Activated gamma-delta T cell treated with Interleukin-2 at 50 U/mL for 16 hours (primary cell): ENCODE measurements around the gene FCHSD2.

Experiments
- DNase-seq: peaks from one replicate; pipeline ENCODE4 v3.0.0-alpha.2; 2020

The FCHSD2 gene

DNA sequence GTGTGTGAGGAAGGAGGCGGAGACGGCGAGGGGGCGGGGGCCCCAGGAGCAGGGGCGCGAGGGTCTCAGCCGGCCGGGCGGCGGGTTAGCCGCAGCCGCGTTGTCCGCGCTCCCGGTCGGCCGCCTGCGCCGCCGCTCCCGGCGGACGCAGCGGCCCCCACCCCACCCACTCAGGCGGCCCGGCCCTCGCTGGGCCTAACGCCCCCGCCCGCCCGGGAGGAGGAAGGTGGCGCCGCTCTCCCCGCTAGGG, at the start of gene FCHSD2:
TSS of gene FCHSD2 (minus strand) at position 191 of the 250 bp plus-strand sequence. CDS start 441 bp downstream, outside the sequence.
- no peak for DNase-seq

- DNase-seq: no peak
These were observed 49.0 kb upstream of the FCHSD2 start for GRCh38 chr11:73191151-73191550.

- DNase-seq: no peak
These were observed 48.4 kb upstream of the FCHSD2 start for GRCh38 chr11:73190557-73190885.

- no peak for DNase-seq
These were observed 47.8 kb upstream of the FCHSD2 start for GRCh38 chr11:73189723-73190556.

DNA sequence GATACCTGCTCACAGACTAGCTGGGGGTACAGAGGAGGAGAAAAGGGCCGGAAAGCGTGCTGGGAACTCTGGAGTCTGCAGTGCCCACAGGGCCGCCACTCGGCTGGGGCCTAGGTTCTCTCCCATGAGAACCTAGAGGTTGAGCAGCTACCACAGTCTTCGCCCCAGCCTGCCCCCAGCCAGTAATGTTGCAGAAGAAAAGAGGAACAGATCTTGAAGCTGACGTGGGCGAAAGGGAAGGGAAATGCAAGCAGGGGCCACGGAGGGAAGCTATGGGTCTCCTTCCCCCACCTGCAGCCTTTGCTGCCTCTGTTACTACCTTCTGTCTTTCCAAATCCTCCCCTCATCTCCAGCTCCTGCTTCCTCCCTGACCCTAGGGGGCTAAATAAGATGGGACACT, 47.2 kb upstream of the FCHSD2 start:
- DNase-seq: no peak

- DNase-seq: no peak
These were observed 46.2 kb upstream of the FCHSD2 start for GRCh38 chr11:73188301-73188700.

DNA sequence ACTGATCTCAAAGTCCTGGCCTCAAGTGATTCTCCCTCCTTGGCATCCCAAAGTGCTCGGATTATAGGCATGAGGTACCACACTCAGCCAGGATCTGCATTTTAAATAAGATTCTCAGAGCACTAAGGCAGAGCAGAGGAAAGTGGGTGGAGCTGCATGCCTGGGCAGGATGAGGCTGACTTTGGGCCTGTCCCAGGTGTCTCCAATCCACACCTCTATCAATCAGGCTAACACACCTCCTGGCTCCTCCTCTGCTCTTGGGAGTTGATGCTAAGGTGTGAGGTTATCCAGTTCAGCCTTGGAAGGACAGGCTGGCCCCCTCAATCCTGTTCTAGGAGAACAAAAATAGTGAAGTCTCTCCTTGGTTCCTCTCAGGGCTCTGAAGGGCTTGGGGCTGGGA, 45.7 kb upstream of the FCHSD2 start:
- DNase-seq: no peak

DNA sequence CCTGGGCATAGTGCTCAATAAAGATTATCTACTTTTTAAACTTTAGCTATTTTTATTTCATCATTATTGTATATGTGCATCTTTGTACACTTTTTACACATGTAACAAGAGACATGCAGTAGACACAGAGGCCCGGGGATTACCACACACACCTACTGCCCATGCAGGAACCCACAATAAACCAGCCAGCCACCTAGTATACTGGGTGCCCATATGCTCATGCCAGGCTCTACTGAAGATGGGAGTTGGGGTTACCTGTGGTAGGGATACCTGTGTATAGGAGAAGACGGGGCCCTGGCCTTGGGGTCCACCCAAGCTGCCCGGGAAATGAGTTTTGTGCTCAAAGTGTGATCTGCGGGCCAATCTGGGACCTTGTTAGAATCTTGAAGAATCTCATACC, 44.8 kb upstream of the FCHSD2 start:
- no peak for DNase-seq

DNA sequence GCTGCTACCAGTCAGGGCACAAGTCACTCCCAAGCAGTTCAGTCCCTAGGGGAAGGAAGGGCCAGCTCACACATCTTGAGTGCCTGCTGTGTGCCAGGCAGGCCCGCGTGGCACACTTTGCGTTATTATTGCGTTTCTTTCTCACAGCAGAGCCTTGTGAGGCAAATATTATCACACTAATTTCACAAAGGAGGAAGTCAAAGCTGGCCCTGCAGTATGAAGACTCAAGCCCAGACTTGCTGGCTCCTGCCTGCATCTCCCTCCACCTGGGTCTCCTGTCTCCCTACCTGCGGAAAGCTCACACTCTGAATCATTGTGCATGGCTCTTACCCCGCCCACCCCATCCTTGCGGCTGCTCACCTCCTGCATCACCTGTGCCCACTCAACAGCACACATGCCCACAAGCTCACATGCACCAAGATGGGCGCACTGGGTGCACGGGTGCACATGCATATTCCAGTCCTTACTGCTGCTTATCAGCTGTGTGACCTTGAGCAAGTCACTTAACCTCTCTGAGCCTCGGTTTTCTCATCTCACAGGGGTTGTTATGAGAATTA, 44.3 kb upstream of the FCHSD2 start:
- DNase-seq: no peak

- DNase-seq: no peak
These were observed 43.7 kb upstream of the FCHSD2 start for GRCh38 chr11:73185680-73186293.

- DNase-seq: peak; percentile 35
These were observed 43.0 kb upstream of the FCHSD2 start for GRCh38 chr11:73184953-73185671.

- DNase-seq: no peak
These were observed 40.8 kb upstream of the FCHSD2 start for GRCh38 chr11:73182824-73183321.

- DNase-seq: no peak
These were observed 36.6 kb upstream of the FCHSD2 start for GRCh38 chr11:73178681-73179080.

DNA sequence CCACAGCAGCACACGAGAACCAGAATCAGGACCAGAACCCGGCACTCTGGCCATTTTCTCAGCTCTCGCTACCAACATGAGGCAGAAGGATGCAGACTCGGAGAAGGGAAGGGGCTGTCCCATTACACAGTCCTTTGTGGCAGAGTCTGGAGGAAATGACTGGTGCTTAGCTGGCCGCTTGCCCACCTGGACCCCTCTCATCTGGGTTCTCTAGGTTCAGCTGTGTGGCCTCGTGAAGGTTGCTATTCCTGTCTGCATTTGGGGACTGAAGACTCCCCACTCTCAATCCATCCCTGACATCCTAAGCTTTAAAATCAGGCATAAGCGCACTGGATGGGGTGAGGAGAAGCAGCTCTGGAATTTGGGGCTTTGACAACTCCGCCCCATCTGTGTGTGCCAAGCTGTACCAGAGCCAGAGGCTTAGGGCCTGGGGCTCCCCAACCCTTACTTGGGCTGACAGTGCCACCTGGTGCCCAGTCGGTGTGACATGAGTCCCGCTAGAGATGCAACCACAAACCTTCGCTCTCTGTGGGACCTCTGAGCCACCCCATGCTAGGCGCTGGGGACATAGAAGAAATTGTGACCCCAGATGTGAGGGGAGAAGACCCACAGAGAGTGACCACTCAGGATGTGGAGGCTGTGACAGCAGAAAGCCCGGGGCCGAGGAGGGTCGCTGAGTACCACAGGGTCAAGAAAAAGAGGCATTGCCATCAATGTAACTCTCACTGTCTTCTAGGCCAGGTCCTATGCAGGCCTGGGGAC, 35.8 kb upstream of the FCHSD2 start:
- peak; percentile 74 for DNase-seq

DNA sequence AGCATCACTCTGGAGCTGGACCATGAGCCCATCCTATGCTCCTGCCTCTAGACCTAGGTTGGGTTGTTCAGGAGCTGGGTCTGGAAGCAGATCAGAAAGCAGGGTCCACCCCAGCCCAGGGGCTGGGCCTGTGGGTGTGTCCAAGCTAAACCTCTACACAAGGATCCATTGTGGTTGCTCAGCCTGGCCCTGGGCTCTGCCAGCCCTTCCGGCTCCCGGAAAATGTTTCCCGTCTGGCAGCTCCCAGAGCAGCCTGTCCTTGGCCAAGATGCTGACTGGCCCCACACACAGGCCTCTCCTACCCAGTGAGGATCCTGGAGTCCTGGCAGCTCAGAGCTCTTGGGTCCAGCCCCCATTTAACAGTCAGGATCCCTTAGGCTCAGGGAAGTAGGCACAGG, 35.3 kb upstream of the FCHSD2 start:
- no peak for DNase-seq

GRCh38 chr11:73176874-73177155, 34.7 kb upstream of the FCHSD2 start:
- no peak for DNase-seq

DNA sequence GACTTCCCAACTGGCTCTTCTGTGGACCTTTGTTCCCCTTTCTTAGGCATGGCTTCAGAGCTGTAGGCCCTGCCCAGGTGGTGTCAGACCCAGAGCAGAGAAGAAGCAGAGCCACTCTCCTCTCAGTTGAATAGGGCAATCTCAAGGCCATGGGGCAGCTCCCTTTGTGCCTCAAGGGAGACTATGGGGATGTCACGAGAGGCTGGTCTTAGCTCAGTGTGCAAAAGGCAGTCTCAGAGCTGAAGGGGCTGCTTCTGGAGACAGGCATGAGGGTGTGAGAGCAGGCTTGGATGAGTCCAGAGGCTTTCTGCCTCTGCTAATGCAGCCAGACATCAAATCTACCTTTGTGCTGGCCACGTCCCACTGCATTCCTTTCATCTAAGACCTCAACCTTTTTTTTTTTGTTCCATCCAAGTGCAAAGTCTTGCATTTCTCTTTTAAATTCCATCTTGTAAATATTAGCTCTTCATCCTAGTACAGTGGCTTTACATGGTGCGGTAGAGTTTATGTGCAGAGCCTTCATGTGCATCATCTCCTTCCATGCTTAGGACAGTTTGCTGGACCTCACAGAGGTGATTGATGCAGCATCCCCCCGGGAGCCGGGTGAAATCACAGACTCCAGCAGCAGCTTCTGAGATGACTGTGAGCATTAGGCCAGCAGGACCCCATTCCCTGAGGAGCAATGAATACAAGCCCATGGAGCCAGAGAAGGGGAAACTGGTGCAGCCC, 34.2 kb upstream of the FCHSD2 start:
- no peak for DNase-seq

DNA sequence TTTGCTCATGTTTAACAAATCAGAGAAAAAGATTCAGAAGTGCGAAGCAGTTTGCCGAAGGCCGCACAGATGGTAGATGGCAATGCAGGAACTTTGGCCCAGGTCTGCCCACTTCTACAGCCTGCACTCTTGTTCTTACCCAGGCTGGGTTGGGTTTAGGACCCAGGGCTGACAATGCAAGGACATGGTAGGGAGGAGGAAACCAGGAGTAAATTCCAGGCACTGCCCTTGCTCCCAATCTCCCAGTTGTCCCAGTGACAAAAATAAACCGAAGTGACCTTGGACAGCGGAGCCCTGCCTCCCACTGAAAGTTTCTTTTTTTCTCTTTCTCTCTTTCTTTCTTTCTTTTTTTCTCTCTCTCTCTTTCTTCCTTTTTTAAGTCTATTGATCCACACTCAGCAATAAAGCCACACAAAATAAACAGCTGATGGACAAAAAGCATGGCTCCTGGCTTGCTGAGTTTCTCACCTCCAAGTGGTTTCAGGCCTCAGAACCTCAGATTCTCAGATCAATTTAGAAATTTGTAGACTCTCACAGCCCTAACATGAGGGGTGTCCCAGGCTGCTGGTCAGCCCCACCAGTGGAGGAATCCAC, 33.5 kb upstream of the FCHSD2 start:
- no peak for DNase-seq

GRCh38 chr11:73174495-73174791, 32.3 kb upstream of the FCHSD2 start:
- no peak for DNase-seq

- DNase-seq: no peak
These were observed 31.8 kb upstream of the FCHSD2 start for GRCh38 chr11:73173755-73174494.

GRCh38 chr11:73172992-73173656, 31.0 kb upstream of the FCHSD2 start:
- no peak for DNase-seq
